HG03097 (cell line): ENCODE results near the gene RIMS4.

Experiments
- ATAC-seq: cut with Tn5 transposase; IDR thresholded peaks from one replicate; pipeline ENCODE4 v1.9.1; 2021; ENCODE audit not compliant: unreplicated experiment, low FRiP score

Gene RIMS4

GRCh38 chr20:44810391-44811149, at the start of gene RIMS4:
RIMS4 (minus strand) TSS chr20:44810546; CDS start chr20:44810271, 275 bp downstream.
- ATAC-seq = no peak

- ATAC-seq = no peak
These were observed 48.4 kb upstream of the RIMS4 start for GRCh38 chr20:44858606-44859360.

GRCh38 chr20:44856856-44857448, 46.6 kb upstream of the RIMS4 start:
- ATAC-seq = no peak

- no peak for ATAC-seq
These were observed 46.1 kb upstream of the RIMS4 start for GRCh38 chr20:44856442-44856841.

- ATAC-seq = no peak
These were observed 41.2 kb upstream of the RIMS4 start for GRCh38 chr20:44851545-44851944.

- ATAC-seq = no peak
These were observed 40.5 kb upstream of the RIMS4 start for GRCh38 chr20:44850837-44851236.

- ATAC-seq = no peak
These were observed 39.9 kb upstream of the RIMS4 start for GRCh38 chr20:44850272-44850671.

GRCh38 chr20:44849703-44850102, 39.4 kb upstream of the RIMS4 start:
- no peak for ATAC-seq

- no peak for ATAC-seq
These were observed 38.1 kb upstream of the RIMS4 start for GRCh38 chr20:44848254-44849015.

GRCh38 chr20:44843876-44844275, 33.5 kb upstream of the RIMS4 start:
- ATAC-seq = no peak

GRCh38 chr20:44841955-44842354, 31.6 kb upstream of the RIMS4 start:
- ATAC-seq = no peak

- ATAC-seq = no peak
These were observed 30.5 kb upstream of the RIMS4 start for GRCh38 chr20:44840826-44841225.

- no peak for ATAC-seq
These were observed 29.1 kb upstream of the RIMS4 start for GRCh38 chr20:44839481-44839880.

GRCh38 chr20:44838521-44838920, 28.2 kb upstream of the RIMS4 start:
- no peak for ATAC-seq

- no peak for ATAC-seq
These were observed 27.6 kb upstream of the RIMS4 start for GRCh38 chr20:44837946-44838345.

- no peak for ATAC-seq
These were observed 26.3 kb upstream of the RIMS4 start for GRCh38 chr20:44836601-44837120.

GRCh38 chr20:44835661-44836221, 25.4 kb upstream of the RIMS4 start:
- no peak for ATAC-seq

GRCh38 chr20:44835116-44835515, 24.8 kb upstream of the RIMS4 start:
- ATAC-seq = no peak

GRCh38 chr20:44834693-44835092, 24.3 kb upstream of the RIMS4 start:
- no peak for ATAC-seq

- no peak for ATAC-seq
These were observed 23.1 kb upstream of the RIMS4 start for GRCh38 chr20:44833437-44833836.
